Lower lobe of right lung (tissue), 2 donors: ENCODE measurements around the gene RBCK1. TPM values are rescaled to one million over a fixed set of nuclear protein-coding genes. Genes with fewer than 3 reads are reported as not detected.

Experiments
- ATAC-seq, 2 donors: fragments of 200-7000 bp; cut with Tn5 transposase; one replicate each; pipeline ENCODE4 v1.9.1; 2020 to 2022; ENCODE audit warnings: mild to moderate bottlenecking in 2 of 2, moderate library complexity in 2 of 2
- DNase-seq: peaks from one replicate; pipeline ENCODE4 v3.0.0-alpha.2; 2020
- H3K27ac ChIP-seq: fragments of 200-600 bp; one replicate; pipeline ENCODE4 v1.8.0; 2022
- H3K27me3 ChIP-seq: fragments of 200-600 bp; one replicate; pipeline ENCODE4 v1.8.0; 2022; ENCODE audit warnings: low read depth
- H3K36me3 ChIP-seq: fragments of 200-600 bp; one replicate; pipeline ENCODE4 v1.8.0; 2022; ENCODE audit warnings: mild to moderate bottlenecking
- H3K4me1 ChIP-seq: fragments of 200-600 bp; one replicate; pipeline ENCODE4 v1.8.0; 2022
- H3K4me3 ChIP-seq: fragments of 200-600 bp; one replicate; pipeline ENCODE4 v1.8.0; 2022; ENCODE audit warnings: mild to moderate bottlenecking
- H3K9me3 ChIP-seq: fragments of 200-600 bp; one replicate; pipeline ENCODE4 v1.8.0; 2022
- CTCF ChIP-seq: fragments of 200-600 bp; IDR thresholded peaks from one replicate; pipeline ENCODE4 v1.8.0; 2022; ENCODE audit warnings: antibody characterized with exemption, mild to moderate bottlenecking
- intact Hi-C: fragments of 100-400 bp; cut with DNase I; formaldehyde crosslinking; loops from one replicate; pipeline ENCODE4 v1.11.0; 2022
- long read RNA-seq: library from polyadenylated mRNA; unstranded; transcript quantifications from one replicate; pipeline ENCODE4 v2.0.0, GENCODE V29; 2021
- total RNA-seq: library from RNA; stranded (reverse); fragmentation: NEBNext Ultra II Directional; extraction: Animal tissue kit (Norgen Biotek cat#: 25700); gene quantifications from one replicate; pipeline ENCODE4 v1.2.1, GENCODE V29; 2021
- donor health status: DM: no; HTN: yes; CAD: no; lungs with severe emphysema.

RBCK1 gene
- 95.7 TPM for total RNA-seq
- long read RNA-seq, transcript RBCK1-202 (12 exons, 2,774 nt): major isoform, 100 of 215 reads
- long read RNA-seq, transcript RBCK1-213 (3 exons, 1,200 nt): minor isoform, 21 of 215 reads
- long read RNA-seq, partial matches to known transcripts: 60 of 215 reads
- long read RNA-seq, other reads (novel, unspliced or antisense): 23 of 215 reads

- Histone ChIP-seq H3K9me3 (no peaks in the 10 kb centered on the region), H3K27ac (peak within 1 kb of the TSS; percentile 90), H3K27me3 (no peaks in the 10 kb centered on the region), H3K4me3 (peak within 1 kb of the TSS; percentile 93), H3K36me3 (peaks cover 19% of the 10 kb centered on the region), H3K4me1 (peaks cover 25% of the 10 kb centered on the region)
- peak; percentile 90 for DNase-seq
- intact Hi-C loops: loop anchor here (10.0 kb wide), 1 partner anchor 53 kb away; no protein-coding TSS in a partner anchor
- peak; percentile 92 to 96 for ATAC-seq
- TF ChIP-seq CTCF: no peak
Measured at GRCh38 chr20:407953-408842, at the start of gene RBCK1. RBCK1 (plus strand) TSS chr20:408299; CDS start chr20:408758, 459 bp downstream.

- TF ChIP-seq CTCF: no peak
- Histone ChIP-seq H3K27me3 (no peaks in the 10 kb centered on the region), H3K4me1 (peaks cover 24% of the 10 kb centered on the region), H3K9me3 (no peaks in the 10 kb centered on the region), H3K27ac (no peak overlapping the region), H3K4me3 (no peak overlapping the region), H3K36me3 (no peaks in the 10 kb centered on the region)
- ATAC-seq (peak in 1 of 2 donors; percentile 48), DNase-seq (no peak)
- intact Hi-C loops: loop anchor here (10.0 kb wide), 2 partner anchors 46 to 116 kb away; partner anchors contain the start of gene RBCK1
Measured at GRCh38 chr20:358891-359555, 49.1 kb upstream of the RBCK1 start.

GRCh38 chr20:361561-361960 lies 46.5 kb upstream of the RBCK1 start:
- Histone ChIP-seq H3K4me3 (no peak overlapping the region), H3K9me3 (no peaks in the 10 kb centered on the region), H3K36me3 (no peaks in the 10 kb centered on the region), H3K27me3 (no peaks in the 10 kb centered on the region), H3K27ac (no peak overlapping the region), H3K4me1 (peaks cover 16% of the 10 kb centered on the region)
- TF ChIP-seq CTCF: no peak
- intact Hi-C loops: no loop called here
- ATAC-seq (no peak), DNase-seq (no peak)

GRCh38 chr20:362271-363254 lies 45.5 kb upstream of the RBCK1 start:
- Histone ChIP-seq H3K4me1 (peaks cover 16% of the 10 kb centered on the region), H3K4me3 (no peak overlapping the region), H3K27me3 (no peaks in the 10 kb centered on the region), H3K9me3 (no peaks in the 10 kb centered on the region), H3K36me3 (no peaks in the 10 kb centered on the region), H3K27ac (no peak overlapping the region)
- ATAC-seq (peak; percentile 83 to 90), DNase-seq (peak; percentile 93)
- intact Hi-C loops: no loop called here
- peak; percentile 43 for TF ChIP-seq CTCF
